Endothelial cell of umbilical vein (primary cell): ENCODE data around the gene FAM117B. TPM values are rescaled to one million over a fixed set of nuclear protein-coding genes. Genes with fewer than 3 reads are reported as not detected.

ENCODE experiments used
- BruUV-seq: library from RNA; stranded (reverse); fragments of 400-500 nt; replicated peaks from 2 replicates; lab custom pipeline; 2021; lab: Mats Ljungman, UMichigan
- CTCF ChIA-PET: fragments of 300-600, 350-600 bp; sonication (Branson Sonifier 250); formaldehyde crosslinking; loops from one replicate; lab custom pipeline; 2021; ENCODE audit warnings: antibody characterized with exemption, inconsistent platforms; lab: Charles Lee
- POLR2A ChIA-PET: fragments of 300-600, 350-600 bp; sonication (Branson Sonifier 250); formaldehyde crosslinking; loops from one replicate; lab custom pipeline; 2021; ENCODE audit warnings: antibody characterized with exemption, inconsistent platforms; lab: Charles Lee
- DNase-seq: peaks from one replicate; pipeline ENCODE4 v3.0.0-alpha.2; 2011; ENCODE audit warnings: low read depth, low spot score
- FAIRE-seq: peaks from 2 replicates; lab custom pipeline; 2011; peaks lifted over from hg19 to GRCh38; lab: Jason Lieb, UNC
- H2AFZ ChIP-seq: 2 replicates; pipeline ENCODE4 v1.6.0; 2012; ENCODE audit warnings: low read depth, low read length, control low read depth, inconsistent platforms
- H3K27ac ChIP-seq: 2 replicates; pipeline ENCODE4 v1.5.1; 2011; ENCODE audit warnings: low read depth, mild to moderate bottlenecking, control low read depth, low read length, moderate library complexity; ENCODE audit not compliant: insufficient read depth
- H3K27me3 ChIP-seq, 2 experiments: 2 replicates each; pipeline versions ENCODE4 v1.6.0 to v1.6.1; 2011; ENCODE audit warnings: low read length in 2 of 2, mixed read lengths in 1 of 2; ENCODE audit not compliant: control insufficient read depth in 2 of 2, insufficient read depth in 2 of 2
- H3K36me3 ChIP-seq, 2 experiments: 2 replicates in 1 of 2; 3 replicates in 1 of 2; pipeline ENCODE4 v1.5.1; 2011; ENCODE audit warnings: low read length in 2 of 2, mild to moderate bottlenecking in 1 of 2, moderate library complexity in 1 of 2; ENCODE audit not compliant: control insufficient read depth in 2 of 2, insufficient read depth in 2 of 2; ENCODE audit errors: extremely low read depth in 1 of 2
- H3K4me1 ChIP-seq: 3 replicates; pipeline ENCODE4 v1.5.1; 2011; ENCODE audit warnings: mild to moderate bottlenecking, low read length; ENCODE audit not compliant: control insufficient read depth, insufficient read depth; ENCODE audit errors: extremely low read depth
- H3K4me2 ChIP-seq: 2 replicates; pipeline ENCODE4 v1.6.1; 2011; ENCODE audit warnings: low read length, control low read depth, mixed read lengths; ENCODE audit not compliant: insufficient read depth
- H3K4me3 ChIP-seq, 3 experiments: fragments of 200-600 bp in 1 of 3; sonication (generic), shearing (Covaris generic) in 1 of 3; replicated peaks in 1 of 3; 2 replicates each; pipeline ENCODE4 v1.5.1; 2011 to 2016; ENCODE audit warnings: control low read depth in 3 of 3, low read length in 3 of 3, mild to moderate bottlenecking in 2 of 3, inconsistent platforms in 1 of 3, low read depth in 1 of 3, moderate library complexity in 1 of 3; ENCODE audit not compliant: insufficient read depth in 1 of 3
- H3K79me2 ChIP-seq: 2 replicates; pipeline ENCODE4 v1.6.0; 2012; ENCODE audit warnings: low read length, inconsistent platforms; ENCODE audit not compliant: control insufficient read depth, insufficient read depth
- H3K9ac ChIP-seq: replicated peaks from 2 replicates; pipeline ENCODE3; 2011; ENCODE audit warnings: low read length, control low read depth; ENCODE audit not compliant: insufficient read depth; ENCODE audit errors: extremely low read depth
- H3K9me1 ChIP-seq: replicated peaks from 3 replicates; pipeline ENCODE4 v1.6.0; 2011; ENCODE audit warnings: mild to moderate bottlenecking, low read length; ENCODE audit not compliant: control insufficient read depth, insufficient read depth; ENCODE audit errors: extremely low read depth
- H3K9me3 ChIP-seq: replicated peaks from 2 replicates; pipeline ENCODE4 v1.5.1; 2012; ENCODE audit warnings: low read length, inconsistent platforms; ENCODE audit not compliant: control insufficient read depth, insufficient read depth
- H4K20me1 ChIP-seq: replicated peaks from 2 replicates; pipeline ENCODE3; 2011; ENCODE audit warnings: mild to moderate bottlenecking, low read length; ENCODE audit not compliant: control insufficient read depth, insufficient read depth; ENCODE audit errors: extremely low read depth
- CTCF ChIP-seq, 2 donors: IDR thresholded peaks; 1 replicate in 1 of 2; 2 replicates in 1 of 2; pipeline ENCODE4 v1.5.1; 2011; ENCODE audit warnings: low read length in 2 of 2, mild to moderate bottlenecking in 2 of 2, moderate library complexity in 2 of 2, control low read depth in 1 of 2, inconsistent platforms in 1 of 2, low read depth in 1 of 2; ENCODE audit not compliant: insufficient read depth in 1 of 2; ENCODE audit errors: extremely low read depth in 1 of 2
- EZH2 ChIP-seq: IDR thresholded peaks from 2 replicates; pipeline ENCODE4 v1.6.1; 2012; ENCODE audit warnings: borderline replicate concordance, low read depth, mild to moderate bottlenecking, moderate library complexity, low read length, inconsistent platforms; ENCODE audit not compliant: severe bottlenecking
- FOS ChIP-seq: IDR thresholded peaks from 2 replicates; pipeline ENCODE4 v1.6.1; 2011; ENCODE audit warnings: mild to moderate bottlenecking, low read length, moderate library complexity, borderline replicate concordance; ENCODE audit not compliant: insufficient read depth
- GATA2 ChIP-seq: IDR thresholded peaks from 2 replicates; pipeline ENCODE4 v1.7.0; 2011; ENCODE audit warnings: low read depth, mild to moderate bottlenecking, moderate library complexity, mixed read lengths, low read length; ENCODE audit not compliant: insufficient read length, insufficient read depth
- JUN ChIP-seq: IDR thresholded peaks from 2 replicates; pipeline ENCODE4 v1.6.1; 2011; ENCODE audit warnings: borderline replicate concordance, low read depth; ENCODE audit not compliant: insufficient read length, insufficient read depth
- MAX ChIP-seq: IDR thresholded peaks from 2 replicates; pipeline ENCODE4 v1.6.1; 2011; ENCODE audit not compliant: insufficient read depth, insufficient read length
- MYC ChIP-seq: IDR thresholded peaks from one replicate; pipeline ENCODE4 v1.6.1; 2011; ENCODE audit warnings: mild to moderate bottlenecking, low read depth, low read length
- POLR2A ChIP-seq: IDR thresholded peaks from 2 replicates; pipeline ENCODE4 v1.6.1; 2012; ENCODE audit warnings: low read depth, mild to moderate bottlenecking, control low read depth, low read length
- POLR2AphosphoS5 ChIP-seq: IDR thresholded peaks from 2 replicates; pipeline ENCODE4 v1.6.1; 2012; ENCODE audit warnings: low read depth, mild to moderate bottlenecking, control low read depth, low read length, moderate library complexity; ENCODE audit not compliant: insufficient read depth
- dilution Hi-C: fragments of 300-500 bp; cut with MboI; formaldehyde crosslinking; loops from one replicate; pipeline ENCODE4 v1.15.0; 2019; ENCODE audit warnings: low sequenced_read_pairs; ENCODE audit not compliant: extremely low pct_ligation_motif_present
- intact Hi-C: fragments of 100-400 bp; cut with micrococcal nuclease; formaldehyde crosslinking; loops from one replicate; pipeline ENCODE4 v1.10.0; 2022
- polyA plus RNA-seq, 4 experiments: library from polyadenylated mRNA; depleted of rRNA in 3 of 4; stranded (reverse) in 3 of 4; unstranded in 1 of 4; fragments of >200 nt; gene quantifications; 2 replicates each; pipeline versions ENCODE4 v1.2.1 to v1.2.3, GENCODE V29; 2011 to 2012; ENCODE audit warnings: missing spikeins in 1 of 4
- total RNA-seq: library from RNA; stranded (reverse); gene quantifications from 2 replicates; pipeline ENCODE4 v1.2.3, GENCODE V29; 2021

The FAM117B gene
- total and polyA plus RNA-seq, 2 donors (not counting 3 experiments of a cell fraction or from before 2014, with no cell fraction given): 1.3 to 7.0 TPM

- Histone ChIP-seq H3K27me3 (no peaks in the 10 kb centered on the region), H3K9ac (no peak overlapping the region), H3K9me3 (no peaks in the 10 kb centered on the region), H3K4me1 (no peaks in the 10 kb centered on the region), H2AFZ (no peak overlapping the region), H3K4me3 (no peak overlapping the region), H4K20me1 (no peaks in the 10 kb centered on the region), H3K36me3 (no peaks in the 10 kb centered on the region), H3K79me2 (no peaks in the 10 kb centered on the region), H3K27ac (no peak overlapping the region), H3K4me2 (no peak overlapping the region), H3K9me1 (no peaks in the 10 kb centered on the region)
- intact Hi-C loops: no loop called here
- TF ChIP-seq MYC (no peak), POLR2A (no peak), EZH2 (no peak), FOS (no peak), CTCF (IDR thresholded peaks at IDR 0.05; ENCODE audit: extremely low read depth in 1 of 2, insufficient read depth in 1 of 2, low read depth in 1 of 2, low read length in 2 of 2) (no peak), GATA2 (no peak), JUN (no peak), POLR2AphosphoS5 (no peak), MAX (no peak)
- dilution Hi-C loops: no loop called here
- no peak for FAIRE-seq
- ChIA-PET CTCF (interaction anchor here (1.2 to 1.8 kb wide), 3 partner anchors 10 to 112 kb away, joined by 3 to 5 read pairs (median 3); no protein-coding TSS in a partner anchor), POLR2A (no interaction called here)
- no peak for DNase-seq
- no TSS peak for BruUV-seq
These were observed 123.8 kb downstream of the FAM117B start for GRCh38 chr2:202758604-202759003.
